HAP-1 (cell line): ENCODE data around the gene TBL1XR1.

Experiments used
- DNase-seq, 2 experiments: peaks; one replicate each; pipeline ENCODE4 v3.0.0-alpha.2; 2016 to 2020; ENCODE audit warnings: low spot score in 2 of 2
- H3K27me3 ChIP-seq: fragments of 250-450 bp; sonication (Bioruptor Pico); 2 replicates; pipeline ENCODE4 v1.5.1; 2020; ENCODE audit warnings: low read depth, mild to moderate bottlenecking, moderate library complexity
- H3K36me3 ChIP-seq: fragments of 250-450 bp; sonication (Bioruptor Pico); replicated peaks from 2 replicates; pipeline ENCODE4 v1.5.1; 2020; ENCODE audit warnings: mild to moderate bottlenecking
- H3K4me1 ChIP-seq: fragments of 250-450 bp; sonication (Bioruptor Pico); 2 replicates; pipeline ENCODE4 v1.5.1; 2020; ENCODE audit warnings: mild to moderate bottlenecking
- H3K4me3 ChIP-seq: fragments of 250-450 bp; sonication (Bioruptor Pico); 2 replicates; pipeline ENCODE4 v1.5.1; 2020; ENCODE audit warnings: mild to moderate bottlenecking, moderate library complexity
- H3K9me3 ChIP-seq: fragments of 250-450 bp; sonication (Bioruptor Pico); 2 replicates; pipeline ENCODE4 v1.5.1; 2020; ENCODE audit warnings: mild to moderate bottlenecking, moderate library complexity
- in situ Hi-C: fragments of 300-500 bp; cut with MboI; formaldehyde crosslinking; loops from 3 replicates; pipeline ENCODE4 v1.14.3; 2020; ENCODE audit warnings: low sequenced_read_pairs, inconsistent platforms, mixed read lengths

Gene TBL1XR1

DNA sequence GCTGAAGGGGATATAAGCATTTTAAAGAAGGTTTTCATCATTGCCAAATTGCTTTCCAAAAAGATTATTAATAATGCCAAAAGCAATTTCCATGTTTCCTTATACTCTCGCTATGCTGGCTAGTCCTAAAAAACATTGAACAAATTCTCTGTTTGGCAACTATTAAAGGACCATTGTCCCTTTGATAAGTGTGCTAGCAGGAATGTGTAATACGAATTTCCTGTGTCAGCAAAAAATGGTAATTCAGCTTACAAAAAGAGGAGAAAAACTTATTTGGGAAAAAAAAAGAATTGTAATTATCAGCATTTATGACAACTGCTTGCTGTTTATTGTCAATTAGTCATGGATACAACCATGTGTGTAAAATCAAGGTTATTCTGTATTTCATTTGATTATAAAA lies 138.6 kb downstream of the TBL1XR1 start:
- in situ Hi-C loops: loop anchor here (25.0 kb wide), 1 partner anchor 304 kb away; no protein-coding TSS in a partner anchor
- Histone ChIP-seq H3K9me3 (no peaks in the 10 kb centered on the region), H3K4me1 (no peaks in the 10 kb centered on the region), H3K4me3 (no peak overlapping the region), H3K36me3 (no peaks in the 10 kb centered on the region; the same call in 1 of the 2 replicates), H3K27me3 (no peaks in the 10 kb centered on the region)
- no peak for DNase-seq

DNA sequence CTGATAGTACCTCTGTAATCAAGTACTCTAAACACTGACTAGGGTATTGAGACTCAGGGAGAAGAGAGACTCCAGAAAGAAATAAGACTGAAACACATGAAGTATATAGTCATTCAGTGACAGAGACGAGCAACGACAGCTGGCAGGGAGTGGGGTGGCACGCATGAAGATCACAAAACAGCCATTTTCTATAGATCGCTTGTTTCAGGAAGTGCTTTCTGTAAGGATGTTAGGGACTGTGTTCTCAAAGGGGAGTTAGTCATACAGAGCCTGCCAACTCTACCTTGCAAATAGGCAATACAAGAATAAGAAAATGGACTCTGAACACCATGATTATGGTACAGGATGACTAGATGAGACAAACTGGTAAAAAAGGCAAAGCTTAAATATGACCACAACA lies 139.5 kb downstream of the TBL1XR1 start:
- H3K36me3 ChIP-seq: no peaks in the 10 kb centered on the region; the same call in 1 of the 2 replicates
- no peak overlapping the region for H3K4me3 ChIP-seq
- H3K27me3 ChIP-seq: no peaks in the 10 kb centered on the region
- DNase-seq: no peak
- no peaks in the 10 kb centered on the region for H3K4me1 ChIP-seq
- in situ Hi-C loops: loop anchor here (25.0 kb wide), 1 partner anchor 305 kb away; no protein-coding TSS in a partner anchor
- no peaks in the 10 kb centered on the region for H3K9me3 ChIP-seq

DNA sequence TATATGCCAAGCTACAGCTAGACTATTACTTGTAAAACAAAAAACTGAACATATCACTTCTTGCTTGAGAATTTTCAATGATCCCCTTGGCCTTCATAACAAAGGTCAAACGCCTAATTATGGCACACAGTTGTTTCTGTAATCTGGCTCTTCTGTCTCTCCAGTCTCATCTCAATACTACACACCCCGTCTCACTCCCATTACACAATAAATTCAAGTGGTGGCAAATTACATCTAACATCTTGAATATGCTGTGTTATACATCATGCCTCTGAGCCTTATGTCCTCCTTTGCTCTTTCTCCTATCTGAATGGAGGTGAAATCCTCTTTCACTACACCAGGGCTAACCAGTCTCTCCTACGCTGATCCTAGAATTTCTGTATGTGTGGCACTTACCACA lies 140.4 kb downstream of the TBL1XR1 start:
- in situ Hi-C loops: loop anchor here (25.0 kb wide), 1 partner anchor 305 kb away; no protein-coding TSS in a partner anchor
- Histone ChIP-seq H3K36me3 (no peaks in the 10 kb centered on the region; the same call in 1 of the 2 replicates), H3K9me3 (no peaks in the 10 kb centered on the region), H3K4me3 (no peak overlapping the region), H3K27me3 (no peaks in the 10 kb centered on the region), H3K4me1 (no peaks in the 10 kb centered on the region)
- no peak for DNase-seq

DNA sequence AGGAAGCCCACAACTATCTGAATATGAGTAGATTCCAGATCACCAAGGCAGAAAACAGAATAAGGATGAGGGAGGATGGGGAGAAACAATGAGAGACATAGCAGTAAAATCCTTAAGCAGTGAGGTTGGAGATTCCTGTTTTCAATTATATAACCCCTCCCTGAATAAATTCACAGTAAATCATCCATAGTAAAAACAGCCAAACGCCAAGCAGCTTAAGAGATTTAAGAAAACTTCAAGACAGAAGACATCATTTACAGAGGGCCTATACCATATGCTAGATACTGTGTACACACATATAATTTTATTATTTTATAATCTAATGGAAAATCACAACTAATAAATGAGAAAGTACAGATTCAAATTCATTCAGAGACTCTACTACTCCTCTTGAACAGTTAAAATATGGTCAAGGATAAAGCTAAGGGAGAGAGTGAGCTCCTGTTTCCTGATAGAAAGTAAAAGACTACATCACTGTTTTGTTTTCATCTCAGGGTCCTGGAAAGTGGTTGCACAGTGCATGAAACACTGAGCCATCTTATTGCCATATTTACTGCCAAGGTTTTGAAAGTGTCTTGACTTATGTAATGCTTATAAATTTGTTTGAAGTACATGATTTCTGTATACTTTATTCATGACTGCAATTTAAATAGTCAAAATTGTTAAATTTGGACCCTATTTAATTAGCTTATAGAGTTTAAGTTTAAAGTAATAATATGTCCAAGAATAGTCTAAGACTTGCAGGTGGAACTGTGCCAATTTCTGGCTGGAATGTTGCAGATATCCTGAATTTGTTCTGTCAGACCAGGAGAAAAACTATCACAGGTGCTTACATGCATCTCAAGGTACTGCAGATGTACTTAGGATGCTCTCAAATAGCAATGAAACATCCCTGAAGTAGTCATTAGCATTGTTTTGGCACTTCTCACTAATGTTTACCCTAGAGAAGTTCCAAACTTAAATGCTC lies 141.4 kb downstream of the TBL1XR1 start:
- peaks cover 2% of the 10 kb centered on the region for H3K36me3 ChIP-seq
- no peaks in the 10 kb centered on the region for H3K4me1 ChIP-seq
- DNase-seq: no peak
- H3K4me3 ChIP-seq: no peak overlapping the region
- in situ Hi-C loops: loop anchor here (25.0 kb wide), 1 partner anchor 306 kb away; no protein-coding TSS in a partner anchor
- H3K27me3 ChIP-seq: no peaks in the 10 kb centered on the region
- no peaks in the 10 kb centered on the region for H3K9me3 ChIP-seq

DNA sequence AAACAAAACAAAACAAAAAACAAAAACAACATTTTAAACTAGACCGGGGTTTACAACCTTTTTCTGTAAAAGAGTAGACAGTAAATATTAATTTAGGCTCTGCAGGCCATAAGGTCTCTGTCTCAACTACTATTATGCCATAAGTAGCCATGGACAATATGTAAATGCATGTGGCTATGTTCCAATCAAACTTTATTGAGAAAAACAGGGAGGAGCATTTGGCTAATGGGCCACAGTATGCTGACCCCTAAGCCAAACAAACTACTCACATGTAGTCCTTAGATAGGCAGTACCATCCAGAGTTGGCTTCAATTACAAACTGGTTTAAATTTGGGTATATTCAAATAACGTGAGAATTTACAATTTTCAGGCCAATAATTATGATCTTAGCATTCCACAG lies 144.2 kb downstream of the TBL1XR1 start:
- Histone ChIP-seq H3K4me1 (no peaks in the 10 kb centered on the region), H3K27me3 (no peaks in the 10 kb centered on the region), H3K36me3 (peaks cover 28% of the 10 kb centered on the region), H3K4me3 (no peak overlapping the region), H3K9me3 (no peaks in the 10 kb centered on the region)
- in situ Hi-C loops: loop anchor here (25.0 kb wide), 1 partner anchor 309 kb away; no protein-coding TSS in a partner anchor
- DNase-seq: no peak

DNA sequence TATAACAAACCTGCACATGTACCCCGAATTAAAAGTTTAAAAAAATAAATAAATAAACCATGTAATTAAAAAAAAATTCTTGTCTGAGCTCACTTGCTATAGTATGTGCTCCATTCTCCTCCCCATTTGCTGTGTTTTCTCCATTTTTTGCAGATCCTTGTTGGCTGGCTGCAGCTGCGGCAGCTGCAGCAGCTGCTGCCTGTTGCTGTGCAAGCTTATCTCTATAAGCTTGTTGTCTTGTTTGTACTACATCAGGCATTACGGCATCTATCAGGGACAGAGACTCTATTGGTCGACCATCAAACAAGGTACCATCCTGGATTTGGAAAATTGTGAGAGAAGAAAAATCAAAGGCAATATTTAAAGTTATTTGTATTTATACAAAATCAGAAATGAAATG lies 145.9 kb downstream of the TBL1XR1 start:
- peaks cover 43% of the 10 kb centered on the region for H3K36me3 ChIP-seq
- H3K4me3 ChIP-seq: no peak overlapping the region
- H3K27me3 ChIP-seq: no peaks in the 10 kb centered on the region
- H3K4me1 ChIP-seq: peaks cover 14% of the 10 kb centered on the region
- in situ Hi-C loops: loop anchor here (25.0 kb wide), 1 partner anchor 311 kb away; no protein-coding TSS in a partner anchor
- no peak for DNase-seq
- H3K9me3 ChIP-seq: no peaks in the 10 kb centered on the region

DNA sequence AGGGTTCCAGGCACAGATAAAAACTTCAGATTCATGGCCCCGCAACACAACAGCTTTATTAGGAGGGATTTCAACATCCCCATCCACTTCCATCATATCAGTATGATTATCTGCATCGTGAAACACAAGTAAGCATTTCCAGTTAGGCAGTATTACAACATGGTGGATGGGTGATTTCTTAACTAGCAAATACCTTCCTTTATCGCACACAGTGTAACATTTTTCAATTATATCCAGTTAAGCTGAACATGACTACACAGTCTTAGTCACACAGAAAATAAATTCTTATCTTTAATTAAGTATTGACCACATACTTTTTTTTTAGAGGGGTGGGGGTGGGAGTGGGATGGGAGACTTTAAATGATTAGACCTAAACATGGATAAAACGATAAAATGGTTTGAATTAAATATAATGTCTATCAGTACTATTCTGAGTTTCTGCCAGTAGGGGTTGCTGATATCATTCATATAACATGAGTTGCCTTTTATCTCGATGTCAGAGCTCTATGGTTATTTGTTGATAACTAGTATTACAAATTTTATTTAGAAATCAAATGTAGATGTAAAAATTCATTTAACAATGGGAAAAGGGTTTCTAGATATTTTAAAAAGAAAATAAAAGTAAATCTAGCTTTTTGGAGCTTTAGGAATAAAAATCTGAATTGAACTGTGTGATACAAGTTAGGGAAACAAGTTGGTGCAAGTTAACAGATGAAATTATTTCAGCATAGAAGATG lies 146.6 kb downstream of the TBL1XR1 start:
- DNase-seq: peak in 1 of 2 experiments; percentile 39
- no peak overlapping the region for H3K4me3 ChIP-seq
- H3K27me3 ChIP-seq: no peaks in the 10 kb centered on the region
- H3K36me3 ChIP-seq: peaks cover 50% of the 10 kb centered on the region
- no peaks in the 10 kb centered on the region for H3K9me3 ChIP-seq
- H3K4me1 ChIP-seq: peaks cover 14% of the 10 kb centered on the region
- in situ Hi-C loops: loop anchor here (25.0 kb wide), 1 partner anchor 312 kb away; no protein-coding TSS in a partner anchor

DNA sequence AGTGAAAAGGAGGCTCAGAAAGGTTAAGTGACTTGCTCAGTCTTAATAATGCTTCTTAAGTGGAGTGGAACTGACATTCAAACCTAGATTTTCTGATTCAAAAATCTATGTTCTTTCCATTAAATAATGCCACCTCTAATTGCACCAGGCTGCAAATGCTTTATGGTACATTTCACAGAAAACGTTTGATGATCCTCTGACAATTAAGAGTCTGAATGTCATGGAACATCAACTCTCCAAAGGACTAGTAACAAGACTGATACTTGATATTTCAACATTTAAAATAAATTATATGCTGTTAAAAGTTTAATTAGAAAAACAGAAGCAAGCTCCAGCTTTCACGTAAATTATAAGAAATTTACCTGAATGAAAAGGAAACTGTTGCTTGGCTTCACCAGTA lies 151.5 kb downstream of the TBL1XR1 start:
- H3K4me3 ChIP-seq: no peak overlapping the region
- H3K36me3 ChIP-seq: peaks cover 62% of the 10 kb centered on the region
- in situ Hi-C loops: no loop called here
- peaks cover 14% of the 10 kb centered on the region for H3K4me1 ChIP-seq
- H3K27me3 ChIP-seq: no peaks in the 10 kb centered on the region
- H3K9me3 ChIP-seq: no peaks in the 10 kb centered on the region
- DNase-seq: no peak

DNA sequence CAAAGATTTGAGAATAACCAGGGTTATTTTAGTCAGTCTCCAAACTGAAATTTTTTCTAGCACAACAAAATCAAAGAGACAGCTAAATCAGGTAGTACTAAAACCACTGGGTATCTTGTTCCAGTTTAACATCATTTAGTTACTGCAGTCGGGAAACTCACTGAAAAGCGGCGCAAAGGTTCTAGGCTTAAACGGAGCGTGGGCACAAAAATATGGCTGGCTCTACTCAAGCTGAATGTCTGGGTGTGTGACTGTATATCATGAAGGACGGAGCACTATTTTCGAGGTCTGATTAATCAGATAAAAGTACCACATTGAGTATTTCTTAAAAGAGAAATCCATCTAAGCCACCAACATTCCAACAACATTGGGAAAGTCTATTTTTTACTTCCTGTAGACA lies 152.1 kb downstream of the TBL1XR1 start:
- H3K36me3 ChIP-seq: peaks cover 57% of the 10 kb centered on the region
- H3K4me3 ChIP-seq: no peak overlapping the region
- in situ Hi-C loops: no loop called here
- H3K27me3 ChIP-seq: no peaks in the 10 kb centered on the region
- DNase-seq: no peak
- H3K9me3 ChIP-seq: no peaks in the 10 kb centered on the region
- peaks cover 14% of the 10 kb centered on the region for H3K4me1 ChIP-seq

DNA sequence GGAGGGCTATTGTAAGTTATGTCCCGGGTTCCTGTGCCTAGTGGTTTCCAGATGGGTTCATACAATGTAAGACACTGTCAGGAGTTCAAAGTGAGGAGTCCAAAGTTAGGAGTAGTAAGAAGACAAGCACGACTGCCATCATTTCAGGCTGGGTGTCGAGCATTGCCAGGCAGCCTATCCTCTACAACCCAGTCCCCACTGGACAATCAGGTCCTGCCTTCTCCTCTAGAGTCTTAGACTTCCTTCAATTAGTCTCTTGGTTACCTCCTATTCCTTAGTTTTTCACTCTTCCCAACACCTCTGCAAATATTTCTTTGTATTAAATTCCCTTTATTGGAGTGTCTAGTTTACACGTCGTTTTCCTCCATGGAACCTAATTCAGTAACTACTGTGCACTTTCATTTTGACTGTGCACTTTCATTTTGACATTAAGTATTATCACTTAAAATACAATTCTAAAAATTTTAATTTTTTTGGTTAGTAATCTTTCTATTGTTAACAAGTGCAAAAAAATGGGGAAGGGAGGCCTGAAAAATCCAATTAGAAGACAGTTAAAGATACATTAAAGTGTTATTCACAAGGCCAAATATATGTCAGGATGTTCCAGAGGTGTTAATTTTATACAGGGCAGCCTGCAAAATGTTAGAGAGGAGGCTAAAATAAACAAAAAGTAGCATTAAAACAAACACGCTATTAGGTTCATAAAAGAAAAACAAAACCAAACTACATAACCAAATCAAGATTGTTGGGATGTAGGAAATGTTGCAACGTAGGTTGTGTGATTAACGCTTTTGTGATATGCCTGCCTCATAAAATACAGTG lies 155.3 kb downstream of the TBL1XR1 start:
- Histone ChIP-seq H3K36me3 (peaks cover 52% of the 10 kb centered on the region), H3K27me3 (no peaks in the 10 kb centered on the region), H3K4me1 (peaks cover 5% of the 10 kb centered on the region), H3K9me3 (no peaks in the 10 kb centered on the region), H3K4me3 (no peak overlapping the region)
- no peak for DNase-seq
- in situ Hi-C loops: no loop called here

DNA sequence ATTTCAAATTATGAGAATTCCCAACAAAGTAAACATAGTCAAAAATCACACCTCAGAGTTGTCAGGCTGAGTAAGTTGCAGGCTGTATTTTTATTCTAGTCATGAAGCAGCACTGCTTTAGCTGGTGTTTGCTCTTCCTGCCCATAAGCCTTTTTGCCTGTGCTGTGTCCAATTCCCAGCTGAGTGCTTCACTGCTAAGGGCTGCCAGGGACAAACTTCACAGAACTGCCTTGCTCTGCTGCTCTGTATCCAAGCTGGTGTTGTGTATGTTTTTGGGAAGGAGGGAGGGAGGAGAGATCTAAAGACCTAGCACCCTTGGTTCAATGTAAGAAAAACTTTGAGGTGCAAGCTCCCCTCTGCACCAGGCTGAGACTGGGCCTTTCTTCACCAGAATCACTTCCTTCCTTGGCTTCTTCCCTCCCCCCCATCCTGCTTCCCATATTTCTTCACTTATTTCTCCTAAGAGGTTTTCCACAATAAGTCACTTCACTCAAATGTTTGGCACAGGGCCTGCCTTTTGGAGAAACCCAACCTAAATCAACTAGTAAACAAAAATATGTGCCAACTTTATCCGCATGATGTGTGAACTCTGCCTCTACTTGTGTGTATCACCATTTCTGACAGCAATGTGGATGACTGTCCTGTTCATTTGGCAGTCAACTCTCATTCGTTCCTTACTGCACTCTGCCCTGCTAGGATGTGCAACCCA lies 156.1 kb downstream of the TBL1XR1 start:
- in situ Hi-C loops: no loop called here
- DNase-seq: no peak
- peaks cover 52% of the 10 kb centered on the region for H3K36me3 ChIP-seq

DNA sequence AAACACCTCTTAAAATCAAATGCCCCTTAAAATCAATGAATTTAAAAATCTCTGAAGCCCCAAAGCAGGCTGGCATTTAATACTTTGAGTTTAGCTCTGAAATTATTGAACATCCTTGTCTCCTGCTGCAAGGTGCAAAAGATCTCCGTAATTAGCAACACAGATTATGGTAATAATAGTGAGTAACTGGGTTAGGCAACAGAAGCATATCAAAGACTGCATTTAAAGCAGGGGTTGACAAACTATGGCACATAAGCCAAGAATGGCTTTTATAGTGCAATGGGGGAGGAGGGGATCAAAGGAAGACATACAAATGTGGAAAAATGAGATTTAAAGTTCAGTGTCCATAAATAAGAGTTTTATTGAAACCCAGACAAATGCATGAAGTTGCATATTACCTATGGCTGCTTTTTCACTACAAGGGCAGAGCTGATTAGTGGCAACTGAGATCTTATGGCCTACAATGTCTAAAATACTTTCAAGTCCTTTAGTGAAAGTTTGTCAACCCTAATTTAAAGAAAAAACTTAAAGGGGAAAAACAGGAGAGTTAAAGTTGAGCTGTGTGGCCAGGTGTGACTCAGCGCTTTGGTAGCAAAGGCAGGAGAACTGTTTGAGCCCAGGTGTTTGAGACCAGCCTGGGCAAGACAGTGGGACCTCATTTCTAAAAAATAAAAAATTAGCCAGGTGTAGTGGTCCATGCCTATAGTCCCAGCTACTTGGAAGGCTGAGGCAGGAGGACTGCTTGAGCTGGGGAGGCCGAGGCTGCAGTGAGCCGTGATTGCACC lies 157.6 kb downstream of the TBL1XR1 start:
- no peaks in the 10 kb centered on the region for H3K9me3 ChIP-seq
- DNase-seq: no peak
- no peaks in the 10 kb centered on the region for H3K4me1 ChIP-seq
- no peaks in the 10 kb centered on the region for H3K27me3 ChIP-seq
- in situ Hi-C loops: no loop called here
- no peak overlapping the region for H3K4me3 ChIP-seq
- peaks cover 40% of the 10 kb centered on the region for H3K36me3 ChIP-seq

More for the DNA sequence above, 156.1 kb downstream of the TBL1XR1 start:
- Histone ChIP-seq H3K9me3 (no peaks in the 10 kb centered on the region), H3K4me1 (no peaks in the 10 kb centered on the region), H3K4me3 (no peak overlapping the region), H3K27me3 (no peaks in the 10 kb centered on the region)
